ENCODE measurements around the gene FN3KRP.
"Not testable (repeated sequence)": the region's sequence is repeated elsewhere in the genome, so short reads cannot be mapped to it uniquely, and the experiment has no call there.

Gene FN3KRP

GRCh38 chr17:82774456-82774855 is 58.0 kb downstream of the FN3KRP start:
- in situ Hi-C loops (cut with MboI; ENCODE audit: low sequenced_read_pairs): not testable (repeated sequence)

DNA sequence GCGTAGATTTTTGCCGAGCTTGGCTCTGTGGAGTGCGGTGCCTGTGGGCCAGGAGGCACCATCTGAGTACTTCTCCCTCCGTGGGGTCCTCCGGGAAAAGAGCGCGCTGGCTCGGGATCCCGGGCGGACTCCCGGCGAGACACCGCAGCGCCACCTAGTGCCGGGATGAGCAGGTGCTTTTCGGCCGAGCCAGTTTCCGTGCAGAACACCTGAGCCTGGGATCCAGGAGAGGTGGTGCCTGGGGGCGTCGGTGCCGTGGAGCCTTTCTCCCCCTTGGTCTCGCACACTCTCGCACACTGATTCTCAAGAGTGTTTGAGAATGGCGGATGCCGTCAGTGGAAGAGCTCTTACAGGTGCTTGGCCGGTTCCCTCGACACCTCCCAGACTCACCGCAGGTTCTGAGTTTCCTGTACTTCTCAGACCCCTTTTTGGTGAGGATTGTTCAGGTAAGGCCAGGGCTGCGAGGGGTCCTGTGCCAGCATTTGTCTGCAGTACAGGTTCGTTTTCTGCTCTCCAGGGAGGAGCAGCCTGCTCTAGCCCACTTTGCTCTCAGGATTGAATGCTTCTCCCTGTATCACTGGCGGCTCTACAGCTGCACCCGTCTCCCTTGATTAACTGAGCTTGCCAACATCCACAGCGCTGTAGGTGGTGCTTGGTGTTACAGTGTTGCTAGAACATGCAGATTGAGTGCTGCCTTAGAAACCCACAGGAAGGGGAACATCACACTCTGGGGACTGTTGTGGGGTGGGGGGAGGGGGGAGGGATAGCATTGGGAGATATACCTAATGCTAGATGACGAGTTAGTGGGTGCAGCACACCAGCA is 58.7 kb downstream of the FN3KRP start:
- in situ Hi-C loops (cut with MboI; ENCODE audit: low sequenced_read_pairs): no loop called here

DNA sequence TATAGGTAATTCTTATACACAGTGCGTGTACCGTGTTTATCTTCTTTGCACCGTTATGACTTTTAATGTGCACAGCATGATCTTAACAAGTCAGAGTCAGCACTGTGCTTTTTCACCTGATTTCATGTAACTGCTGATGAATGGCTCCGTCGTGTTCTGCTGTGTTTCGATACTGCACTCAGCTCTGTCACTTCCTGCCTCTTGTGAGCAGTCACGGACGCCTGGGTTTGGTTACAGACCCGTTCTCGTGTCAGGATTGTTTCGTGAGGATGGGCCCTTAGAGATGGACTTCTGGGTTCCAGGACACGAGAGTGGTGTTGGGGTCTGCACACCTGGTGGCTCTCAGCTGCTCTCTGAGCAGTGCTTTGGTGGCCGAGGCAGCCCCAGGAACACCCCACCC is 59.9 kb downstream of the FN3KRP start:
- in situ Hi-C loops (cut with MboI; ENCODE audit: low sequenced_read_pairs): no loop called here
